ENCODE measurements around the gene ONECUT1.

The ONECUT1 gene

GRCh38 chr15:52796753-52797520 lies 6.8 kb upstream of the ONECUT1 start:
- no peak for DNase-seq (ENCODE audit: low spot score)

- no peak for DNase-seq (ENCODE audit: low spot score)
Measured at GRCh38 chr15:52796228-52796521, 6.0 kb upstream of the ONECUT1 start.

- no peak for DNase-seq (ENCODE audit: low spot score)
Measured at GRCh38 chr15:52795464-52796227, 5.5 kb upstream of the ONECUT1 start.

GRCh38 chr15:52794665-52795463 lies 4.7 kb upstream of the ONECUT1 start:
- DNase-seq (ENCODE audit: low spot score) = no peak

- no peak for DNase-seq (ENCODE audit: low spot score)
Measured at GRCh38 chr15:52791776-52792175, 1.6 kb upstream of the ONECUT1 start.

GRCh38 chr15:52790941-52791751 lies 1.0 kb upstream of the ONECUT1 start:
- no peak for DNase-seq (ENCODE audit: low spot score)

- DNase-seq (ENCODE audit: low spot score) = no peak
Measured at GRCh38 chr15:52789601-52790168, 451 bp downstream of the ONECUT1 start.

- no peak for DNase-seq (ENCODE audit: low spot score)
Measured at GRCh38 chr15:52789008-52789600, 1.0 kb downstream of the ONECUT1 start.

- no peak for DNase-seq (ENCODE audit: low spot score)
Measured at GRCh38 chr15:52788099-52788986, 1.8 kb downstream of the ONECUT1 start.

GRCh38 chr15:52787549-52788098 lies 2.5 kb downstream of the ONECUT1 start:
- no peak for DNase-seq (ENCODE audit: low spot score)

- DNase-seq (ENCODE audit: low spot score) = no peak
Measured at GRCh38 chr15:52787123-52787503, 3.0 kb downstream of the ONECUT1 start.

GRCh38 chr15:52786436-52787122 lies 3.6 kb downstream of the ONECUT1 start:
- DNase-seq (ENCODE audit: low spot score) = no peak

- no peak for DNase-seq (ENCODE audit: low spot score)
Measured at GRCh38 chr15:52785672-52786406, 4.3 kb downstream of the ONECUT1 start.

- no peak for DNase-seq (ENCODE audit: low spot score)
Measured at GRCh38 chr15:52784799-52785671, 5.1 kb downstream of the ONECUT1 start.

- peak; percentile 6 for DNase-seq (ENCODE audit: low spot score)
Measured at GRCh38 chr15:52783929-52784798, 6.0 kb downstream of the ONECUT1 start.

- no peak for DNase-seq (ENCODE audit: low spot score)
Measured at GRCh38 chr15:52783191-52783829, 6.8 kb downstream of the ONECUT1 start.

All from CD4-positive, alpha-beta T cell treated with Interleukin-2 at 100 ng/mL for 4 hours (primary cell).